NCI-H526 treated with DMSO at 0.1 percent for 48 hours (cell line): ENCODE measurements around the gene LRP1.

Source experiments
- DNase-seq: peaks from one replicate; lab custom pipeline; 2025; lab: John Stamatoyannopoulos, UW

The LRP1 gene

GRCh38 chr12:57258977-57259970 lies 131.0 kb downstream of the LRP1 start:
- DNase-seq, result no peak

DNA sequence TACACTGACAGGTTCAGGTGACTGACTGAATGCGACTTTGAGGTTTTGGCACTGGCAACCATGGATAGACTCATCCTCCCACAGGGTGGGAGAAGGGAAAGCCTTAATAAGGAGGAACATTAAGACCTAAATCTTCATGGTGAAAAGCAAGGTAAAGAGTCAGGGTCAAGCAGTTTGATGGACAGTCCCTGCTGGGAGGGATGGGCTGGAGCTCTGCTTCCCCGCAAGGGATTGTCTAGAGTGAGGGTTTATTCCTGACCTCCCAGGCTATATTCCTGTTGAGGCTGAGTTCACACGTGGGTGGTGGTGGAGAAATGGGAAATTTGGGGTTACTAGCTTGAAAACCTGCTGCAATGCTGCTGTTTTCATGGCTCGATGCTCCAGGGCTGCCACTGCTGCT lies 132.1 kb downstream of the LRP1 start:
- no peak for DNase-seq

DNA sequence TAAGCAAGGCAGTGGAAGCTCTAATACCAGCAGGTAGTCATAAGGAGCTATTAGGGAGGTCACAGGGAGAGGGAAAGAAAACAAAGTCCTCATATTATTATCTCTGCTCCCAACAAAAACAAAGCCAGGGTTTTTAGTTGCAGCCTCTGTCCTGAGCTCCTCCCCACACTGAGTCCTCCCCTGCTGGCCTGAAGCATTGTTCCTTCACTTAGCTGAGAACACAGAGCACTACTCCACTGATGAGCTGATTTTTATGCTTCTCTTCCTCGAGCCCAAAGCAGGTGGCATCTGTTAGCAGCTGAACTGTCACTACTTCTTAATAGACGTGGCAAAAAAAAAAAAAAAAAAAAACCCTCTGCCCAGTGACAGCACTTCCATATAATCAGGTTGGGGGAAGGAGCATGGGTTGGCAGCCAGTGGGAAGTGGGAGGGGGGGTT lies 133.2 kb downstream of the LRP1 start:
- DNase-seq, result no peak

GRCh38 chr12:57262126-57262822 lies 134.0 kb downstream of the LRP1 start:
- DNase-seq, result no peak
